SK-N-SH (cell line): ENCODE data around the gene MEPE. TPM values are rescaled to one million over a fixed set of nuclear protein-coding genes. Genes with fewer than 3 reads are reported as not detected.

Experiments
- CTCF ChIA-PET: fragments of 300-600, 350-600 bp; formaldehyde crosslinking; extraction: SDS; loops from one replicate; lab custom pipeline; 2021; lab: Yijun Ruan, JAX
- POLR2A ChIA-PET: fragments of 350-600 bp; sonication (Branson Sonifier 250); formaldehyde crosslinking; extraction: SDS; loops from one replicate; lab custom pipeline; 2020; ENCODE audit warnings: antibody characterized with exemption, inconsistent platforms; lab: Yijun Ruan, JAX
- DNase-seq: peaks from one replicate; pipeline ENCODE4 v3.0.0; 2012
- H2AFZ ChIP-seq: fragments of 200-600 bp; sonication (generic); 2 replicates; pipeline ENCODE4 v1.8.1; 2016; ENCODE audit warnings: antibody characterized with exemption, mild to moderate bottlenecking, low read depth
- H3F3A ChIP-seq: fragments of 200-600 bp; sonication (generic); replicated peaks from 2 replicates; pipeline ENCODE3; 2016; ENCODE audit warnings: antibody characterized with exemption, mild to moderate bottlenecking; ENCODE audit not compliant: insufficient read depth
- H3K27ac ChIP-seq, 2 experiments: fragments of 200-500 bp in 1 of 2; fragments of 200-600 bp in 1 of 2; sonication (Bioruptor generic) in 1 of 2; sonication (generic), shearing (Covaris generic) in 1 of 2; 2 replicates each; pipeline versions ENCODE4 v1.5.1 to v1.6.1; 2014 to 2016; ENCODE audit warnings: low read depth in 2 of 2, inconsistent platforms in 1 of 2, low read length in 1 of 2, mild to moderate bottlenecking in 1 of 2, mixed read lengths in 1 of 2
- H3K27me3 ChIP-seq: fragments of 200-600 bp; sonication (generic), shearing (Covaris generic); 2 replicates; pipeline ENCODE4 v1.6.1; 2016; ENCODE audit warnings: mixed run types; ENCODE audit not compliant: insufficient read depth
- H3K36me3 ChIP-seq, 2 experiments: fragments of 200-500 bp in 1 of 2; fragments of 200-600 bp in 1 of 2; sonication (Bioruptor generic) in 1 of 2; sonication (generic) in 1 of 2; replicated peaks in 1 of 2; 2 replicates each; pipeline versions ENCODE3 to v1.5.1; 2014 to 2016; ENCODE audit warnings: low read length in 1 of 2, mild to moderate bottlenecking in 1 of 2; ENCODE audit not compliant: insufficient read depth in 2 of 2, control insufficient read depth in 1 of 2
- H3K4me1 ChIP-seq, 2 experiments: fragments of 200-500 bp in 1 of 2; fragments of 200-600 bp in 1 of 2; sonication (Bioruptor generic) in 1 of 2; sonication (generic), shearing (Covaris generic) in 1 of 2; 2 replicates each; pipeline versions ENCODE4 v1.5.1 to v1.6.1; 2014 to 2016; ENCODE audit warnings: low read depth in 1 of 2, low read length in 1 of 2, mixed run types in 1 of 2; ENCODE audit not compliant: insufficient read depth in 2 of 2, control insufficient read depth in 1 of 2
- H3K4me2 ChIP-seq: fragments of 200-600 bp; sonication (generic), shearing (Covaris generic); 2 replicates; pipeline ENCODE4 v1.6.1; 2017; ENCODE audit warnings: mixed run types
- H3K4me3 ChIP-seq, 2 experiments: fragments of 200-500 bp in 1 of 2; fragments of 200-600 bp in 1 of 2; sonication (Bioruptor generic) in 1 of 2; sonication (generic), shearing (Covaris generic) in 1 of 2; 2 replicates each; pipeline versions ENCODE4 v1.5.1 to v1.8.1; 2014 to 2016; ENCODE audit warnings: low read depth in 2 of 2, inconsistent platforms in 1 of 2, low read length in 1 of 2, mild to moderate bottlenecking in 1 of 2, mixed read lengths in 1 of 2, moderate library complexity in 1 of 2
- H3K79me2 ChIP-seq: fragments of 200-600 bp; sonication (generic); 2 replicates; pipeline ENCODE4 v1.8.1; 2017; ENCODE audit warnings: mild to moderate bottlenecking; ENCODE audit not compliant: insufficient read depth
- H3K9ac ChIP-seq: fragments of 200-600 bp; sonication (generic); 2 replicates; pipeline ENCODE4 v1.6.1; 2017; ENCODE audit warnings: mixed run types
- H3K9me2 ChIP-seq: fragments of 200-600 bp; sonication (generic); 2 replicates; pipeline ENCODE4 v1.6.1; 2017; ENCODE audit warnings: mixed run types
- H3K9me3 ChIP-seq: fragments of 200-600 bp; sonication (generic); 2 replicates; pipeline ENCODE4 v1.6.1; 2017; ENCODE audit warnings: mixed run types, mild to moderate bottlenecking, moderate library complexity
- H4K20me1 ChIP-seq: fragments of 200-600 bp; sonication (generic); 2 replicates; pipeline ENCODE4 v1.6.1; 2017; ENCODE audit warnings: mild to moderate bottlenecking, mixed run types; ENCODE audit not compliant: insufficient read depth
- FOSL2 ChIP-seq: IDR thresholded peaks from 2 replicates; pipeline ENCODE4 v1.4.0; 2012; ENCODE audit warnings: low read depth, mild to moderate bottlenecking, moderate library complexity, borderline replicate concordance
- FOXJ3 ChIP-seq: sonication (generic); formaldehyde crosslinking; IDR thresholded peaks from 2 replicates; pipeline ENCODE4 v1.5.1; 2020; ENCODE audit warnings: mild to moderate bottlenecking, missing genetic modification reagents
- GATA2 ChIP-seq: sonication (generic); formaldehyde crosslinking; IDR thresholded peaks from 2 replicates; pipeline ENCODE4 v1.5.0; 2020; ENCODE audit warnings: mild to moderate bottlenecking, missing genetic modification reagents
- JUND ChIP-seq: IDR thresholded peaks from 2 replicates; pipeline ENCODE4 v1.4.0; 2012
- MXI1 ChIP-seq: IDR thresholded peaks from 2 replicates; pipeline ENCODE4 v1.6.1; 2012; ENCODE audit warnings: mild to moderate bottlenecking, low read depth, low read length, improper control_type of control experiment
- NFIC ChIP-seq: IDR thresholded peaks from 2 replicates; pipeline ENCODE4 v1.4.0; 2012; ENCODE audit warnings: borderline replicate concordance
- NRF1 ChIP-seq: IDR thresholded peaks from 2 replicates; pipeline ENCODE4 v1.6.1; 2012; ENCODE audit warnings: low read depth, mild to moderate bottlenecking, low read length
- RAD21 ChIP-seq: IDR thresholded peaks from 2 replicates; pipeline ENCODE4 v1.6.1; 2012; ENCODE audit warnings: mild to moderate bottlenecking, low read length
- RXRA ChIP-seq: IDR thresholded peaks from 2 replicates; pipeline ENCODE4 v1.4.0; 2012; ENCODE audit warnings: low read depth, mild to moderate bottlenecking, borderline replicate concordance
- TAF1 ChIP-seq: IDR thresholded peaks from 2 replicates; pipeline ENCODE4 v1.6.1; 2012; ENCODE audit warnings: low read depth, mild to moderate bottlenecking, low read length, moderate library complexity, borderline replicate concordance
- TCF12 ChIP-seq: IDR thresholded peaks from 2 replicates; pipeline ENCODE4 v1.4.0; 2012
- TEAD4 ChIP-seq: IDR thresholded peaks from 2 replicates; pipeline ENCODE4 v1.4.0; 2012; ENCODE audit warnings: mild to moderate bottlenecking, borderline replicate concordance; ENCODE audit not compliant: insufficient read depth
- WGBS: methylation state at CpG from one replicate; pipeline ENCODE4 v1.1.6; 2017; ENCODE audit warnings: low lambda C conversion rate; 5-methylcytosine and 5-hydroxymethylcytosine counted together
- polyA plus RNA-seq, 3 experiments: library from polyadenylated mRNA; depleted of rRNA; stranded (reverse); fragments of >200 nt; gene quantifications; 2 replicates each; pipeline ENCODE4 v1.2.3, GENCODE V29; 2012
- TF ChIP-seq, protein P1 (sequence below): IDR thresholded peaks from 2 replicates; pipeline ENCODE4 v1.6.1; 2012; ENCODE audit warnings: mild to moderate bottlenecking, low read depth, low read length, moderate library complexity
- TF ChIP-seq, protein P2 (sequence below): IDR thresholded peaks from 2 replicates; pipeline ENCODE4 v1.4.0; 2012; ENCODE audit warnings: low read depth
- TF ChIP-seq, protein P3 (sequence below): fragments of 150-350 bp; IDR thresholded peaks from 2 replicates; pipeline ENCODE4 v1.6.1; 2017; ENCODE audit warnings: antibody characterized with exemption, low read length, low read depth, borderline replicate concordance

The MEPE gene
- polyA plus RNA-seq, 1 of the 3 experiments (the other 2 are of a cell fraction) = not detected

DNA sequence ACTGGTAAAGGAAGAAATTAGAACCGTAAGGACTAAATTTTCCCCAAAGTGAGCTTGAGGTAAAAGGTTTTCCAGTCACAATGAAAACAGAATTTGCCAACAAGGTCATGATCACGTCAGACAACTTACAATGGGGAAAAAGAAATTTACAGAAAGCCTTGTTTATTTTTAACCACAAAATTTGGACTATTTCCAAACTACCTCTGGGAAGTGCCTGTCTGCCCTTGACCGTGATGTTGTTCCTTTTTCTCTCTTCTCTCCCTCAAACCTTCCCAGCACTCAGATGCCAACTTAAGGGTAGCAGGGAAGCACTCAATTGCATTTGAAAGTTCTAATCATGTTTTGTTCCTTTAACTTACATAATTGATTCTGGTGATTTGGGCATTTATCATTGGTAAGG lies 32.5 kb downstream of the MEPE start (continued):
- TF ChIP-seq, protein P1, sequence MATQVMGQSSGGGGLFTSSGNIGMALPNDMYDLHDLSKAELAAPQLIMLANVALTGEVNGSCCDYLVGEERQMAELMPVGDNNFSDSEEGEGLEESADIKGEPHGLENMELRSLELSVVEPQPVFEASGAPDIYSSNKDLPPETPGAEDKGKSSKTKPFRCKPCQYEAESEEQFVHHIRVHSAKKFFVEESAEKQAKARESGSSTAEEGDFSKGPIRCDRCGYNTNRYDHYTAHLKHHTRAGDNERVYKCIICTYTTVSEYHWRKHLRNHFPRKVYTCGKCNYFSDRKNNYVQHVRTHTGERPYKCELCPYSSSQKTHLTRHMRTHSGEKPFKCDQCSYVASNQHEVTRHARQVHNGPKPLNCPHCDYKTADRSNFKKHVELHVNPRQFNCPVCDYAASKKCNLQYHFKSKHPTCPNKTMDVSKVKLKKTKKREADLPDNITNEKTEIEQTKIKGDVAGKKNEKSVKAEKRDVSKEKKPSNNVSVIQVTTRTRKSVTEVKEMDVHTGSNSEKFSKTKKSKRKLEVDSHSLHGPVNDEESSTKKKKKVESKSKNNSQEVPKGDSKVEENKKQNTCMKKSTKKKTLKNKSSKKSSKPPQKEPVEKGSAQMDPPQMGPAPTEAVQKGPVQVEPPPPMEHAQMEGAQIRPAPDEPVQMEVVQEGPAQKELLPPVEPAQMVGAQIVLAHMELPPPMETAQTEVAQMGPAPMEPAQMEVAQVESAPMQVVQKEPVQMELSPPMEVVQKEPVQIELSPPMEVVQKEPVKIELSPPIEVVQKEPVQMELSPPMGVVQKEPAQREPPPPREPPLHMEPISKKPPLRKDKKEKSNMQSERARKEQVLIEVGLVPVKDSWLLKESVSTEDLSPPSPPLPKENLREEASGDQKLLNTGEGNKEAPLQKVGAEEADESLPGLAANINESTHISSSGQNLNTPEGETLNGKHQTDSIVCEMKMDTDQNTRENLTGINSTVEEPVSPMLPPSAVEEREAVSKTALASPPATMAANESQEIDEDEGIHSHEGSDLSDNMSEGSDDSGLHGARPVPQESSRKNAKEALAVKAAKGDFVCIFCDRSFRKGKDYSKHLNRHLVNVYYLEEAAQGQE = no peak
- TF ChIP-seq RAD21 (no peak), NRF1 (no peak), MXI1 (no peak), FOSL2 (no peak), RXRA (no peak), TEAD4 (no peak), TCF12 (no peak)
- TF ChIP-seq, protein P2, sequence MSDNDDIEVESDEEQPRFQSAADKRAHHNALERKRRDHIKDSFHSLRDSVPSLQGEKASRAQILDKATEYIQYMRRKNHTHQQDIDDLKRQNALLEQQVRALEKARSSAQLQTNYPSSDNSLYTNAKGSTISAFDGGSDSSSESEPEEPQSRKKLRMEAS = no peak

DNA sequence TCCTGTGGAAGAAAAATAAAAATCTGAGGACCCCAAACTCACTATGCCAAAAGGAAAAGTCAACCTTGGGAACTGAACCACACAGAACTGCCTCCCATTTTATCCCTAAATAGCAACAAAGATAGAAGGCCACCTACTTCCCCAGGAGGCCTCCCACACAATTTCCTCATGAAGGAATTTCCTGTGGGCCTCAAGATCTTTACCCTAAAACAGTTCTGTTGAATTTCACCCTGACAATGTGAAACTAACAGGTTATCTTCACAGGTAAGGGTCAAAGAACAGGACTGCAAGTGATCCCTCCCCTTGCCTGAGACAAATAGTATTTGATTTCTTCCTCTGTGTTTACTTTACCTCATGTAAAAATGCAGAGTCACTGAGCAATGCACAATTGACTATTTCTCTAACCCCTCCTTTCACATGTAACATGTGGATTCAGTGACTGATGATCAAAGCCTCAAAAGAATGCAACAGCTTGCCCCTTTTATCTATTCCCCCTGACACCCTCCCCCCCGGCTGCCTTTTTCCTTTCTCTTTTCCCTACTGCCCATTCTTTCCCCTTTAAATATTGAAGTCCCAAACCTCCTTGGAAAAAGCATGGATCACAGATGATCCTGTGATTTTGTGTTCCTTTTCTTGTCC lies 33.3 kb downstream of the MEPE start:
- H3K4me3 ChIP-seq = no peak overlapping the region

DNA sequence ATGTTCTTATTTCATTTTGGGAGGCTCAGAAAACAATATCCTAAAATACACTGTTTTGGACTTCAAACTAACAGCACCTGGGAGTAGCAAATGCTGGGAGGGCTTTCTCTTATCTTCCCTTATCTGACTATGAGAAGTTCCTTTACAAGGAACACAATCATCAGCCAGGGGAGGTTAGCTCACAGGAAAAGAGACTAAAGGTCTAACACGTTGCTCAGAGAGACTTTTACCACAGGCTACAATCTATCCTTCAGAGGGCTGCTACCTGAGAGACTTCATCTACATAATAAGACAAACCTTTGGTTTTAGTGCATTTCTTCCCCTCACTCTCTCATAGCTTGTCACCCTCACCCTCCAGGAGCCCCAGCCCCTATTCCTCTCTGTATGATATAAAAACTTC lies 35.8 kb downstream of the MEPE start:
- Histone ChIP-seq H3K27me3 (no peaks in the 10 kb centered on the region), H3K4me3 (no peak overlapping the region), H3K9ac (no peak overlapping the region), H3F3A (no peaks in the 10 kb centered on the region), H4K20me1 (no peaks in the 10 kb centered on the region), H3K9me3 (no peaks in the 10 kb centered on the region), H3K36me3 (no peaks in the 10 kb centered on the region), H3K79me2 (no peaks in the 10 kb centered on the region), H3K4me2 (no peak overlapping the region), H2AFZ (no peak overlapping the region), H3K4me1 (no peaks in the 10 kb centered on the region), H3K9me2 (no peaks in the 10 kb centered on the region), H3K27ac (no peak overlapping the region)
- CTCF ChIA-PET = interaction anchor here (0.8 kb wide), 1 partner anchor 16 kb away, joined by 3 read pairs; no protein-coding TSS in a partner anchor
- POLR2A ChIA-PET = no interaction called here
- WGBS = 0% methylated on average over 1 of the region's 1 CpG
- no peak for DNase-seq
- TF ChIP-seq NFIC (no peak), FOXJ3 (no peak), TCF12 (no peak), GATA2 (CRISPR knock-in tag) (no peak), NRF1 (no peak), RAD21 (no peak), JUND (no peak)
- TF ChIP-seq, protein P1 = no peak
- TF ChIP-seq, protein P3, sequence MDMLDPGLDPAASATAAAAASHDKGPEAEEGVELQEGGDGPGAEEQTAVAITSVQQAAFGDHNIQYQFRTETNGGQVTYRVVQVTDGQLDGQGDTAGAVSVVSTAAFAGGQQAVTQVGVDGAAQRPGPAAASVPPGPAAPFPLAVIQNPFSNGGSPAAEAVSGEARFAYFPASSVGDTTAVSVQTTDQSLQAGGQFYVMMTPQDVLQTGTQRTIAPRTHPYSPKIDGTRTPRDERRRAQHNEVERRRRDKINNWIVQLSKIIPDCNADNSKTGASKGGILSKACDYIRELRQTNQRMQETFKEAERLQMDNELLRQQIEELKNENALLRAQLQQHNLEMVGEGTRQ = no peak
- TF ChIP-seq, all 33 proteins: peak for 0

More for the DNA sequence above, 33.3 kb downstream of the MEPE start:
- Histone ChIP-seq H3K4me2 (no peak overlapping the region), H3K9me3 (no peaks in the 10 kb centered on the region), H3F3A (no peaks in the 10 kb centered on the region), H2AFZ (no peak overlapping the region), H3K4me1 (no peaks in the 10 kb centered on the region), H3K27ac (no peak overlapping the region), H3K36me3 (no peaks in the 10 kb centered on the region), H3K9me2 (no peaks in the 10 kb centered on the region), H3K79me2 (no peaks in the 10 kb centered on the region), H3K9ac (no peak overlapping the region), H4K20me1 (no peaks in the 10 kb centered on the region), H3K27me3 (no peaks in the 10 kb centered on the region)
- TF ChIP-seq, protein P2 = no peak
- TF ChIP-seq TAF1 = no peak
- 50% methylated on average over 1 of the region's 1 CpG for WGBS
- CTCF ChIA-PET = no interaction called here
- POLR2A ChIA-PET = no interaction called here
- DNase-seq = no peak
